ENCODE data around the gene DCST2.

Gene DCST2

DNA sequence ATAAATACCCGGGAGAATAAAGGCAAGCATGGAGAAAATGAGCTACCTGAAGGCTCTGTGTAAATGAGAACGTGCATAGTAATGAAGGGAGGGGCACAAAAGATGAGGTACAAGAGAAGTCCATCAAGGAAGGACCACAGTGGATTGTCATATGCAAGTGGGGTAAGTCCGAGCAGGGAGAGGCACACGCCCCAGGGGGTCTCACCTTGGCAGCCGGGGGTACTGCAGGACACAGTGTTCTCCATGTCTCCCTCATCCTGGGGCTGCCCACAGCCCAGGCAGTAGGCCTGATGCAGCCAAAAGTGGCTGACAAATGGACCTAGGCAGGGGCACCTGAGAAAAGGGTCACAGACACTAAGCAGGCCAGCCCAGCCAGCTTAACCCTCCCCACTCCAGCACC lies 10.0 kb downstream of the DCST2 start:
- DNase-seq = no peak

DNA sequence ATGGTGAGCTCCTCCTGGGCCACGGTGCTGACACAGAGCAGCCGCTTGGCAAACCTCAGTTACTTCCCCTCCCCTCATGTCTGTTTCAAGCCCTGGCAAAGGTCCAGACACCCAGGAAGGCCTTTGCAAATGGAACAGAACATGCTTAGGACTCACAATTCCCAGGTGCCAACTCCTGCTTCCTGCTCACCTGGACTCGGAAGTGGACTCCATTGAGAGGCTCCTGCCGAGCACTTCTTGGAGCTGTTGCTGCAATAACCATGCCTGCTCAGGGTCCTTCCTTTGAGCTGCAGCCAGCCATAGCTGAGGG lies 10.7 kb downstream of the DCST2 start:
- no peak for DNase-seq

- no peak for DNase-seq
Observed at GRCh38 chr1:155022136-155022926, 11.2 kb downstream of the DCST2 start.

GRCh38 chr1:155019377-155020245 lies 14.0 kb downstream of the DCST2 start:
- no peak for DNase-seq

- no peak for DNase-seq
Observed at GRCh38 chr1:155018617-155019348, 14.8 kb downstream of the DCST2 start.

- DNase-seq = no peak
Observed at GRCh38 chr1:155017946-155018316, 15.7 kb downstream of the DCST2 start.

GRCh38 chr1:155017041-155017945 lies 16.3 kb downstream of the DCST2 start:
- DNase-seq = peak; percentile 91

DNA sequence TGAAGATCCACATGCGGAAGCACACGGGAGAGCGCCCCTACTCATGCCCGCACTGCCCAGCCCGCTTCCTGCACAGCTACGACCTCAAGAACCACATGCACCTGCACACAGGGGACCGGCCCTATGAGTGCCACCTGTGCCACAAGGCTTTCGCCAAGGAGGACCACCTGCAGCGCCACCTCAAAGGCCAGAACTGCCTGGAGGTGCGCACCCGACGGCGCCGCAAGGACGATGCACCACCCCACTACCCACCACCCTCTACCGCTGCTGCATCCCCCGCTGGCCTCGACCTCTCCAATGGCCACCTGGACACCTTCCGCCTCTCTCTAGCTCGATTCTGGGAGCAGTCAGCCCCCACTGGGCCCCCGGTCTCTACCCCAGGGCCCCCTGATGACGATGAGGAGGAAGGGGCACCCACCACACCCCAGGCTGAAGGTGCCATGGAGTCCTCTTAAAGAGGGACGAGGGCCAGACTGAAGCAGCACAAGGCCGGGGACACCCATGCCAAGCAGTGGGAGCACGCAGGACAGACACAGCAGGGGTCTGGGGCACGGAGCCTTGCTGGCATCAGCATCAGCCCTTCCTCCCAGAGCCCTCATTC lies 17.2 kb downstream of the DCST2 start:
- DNase-seq = no peak

DNA sequence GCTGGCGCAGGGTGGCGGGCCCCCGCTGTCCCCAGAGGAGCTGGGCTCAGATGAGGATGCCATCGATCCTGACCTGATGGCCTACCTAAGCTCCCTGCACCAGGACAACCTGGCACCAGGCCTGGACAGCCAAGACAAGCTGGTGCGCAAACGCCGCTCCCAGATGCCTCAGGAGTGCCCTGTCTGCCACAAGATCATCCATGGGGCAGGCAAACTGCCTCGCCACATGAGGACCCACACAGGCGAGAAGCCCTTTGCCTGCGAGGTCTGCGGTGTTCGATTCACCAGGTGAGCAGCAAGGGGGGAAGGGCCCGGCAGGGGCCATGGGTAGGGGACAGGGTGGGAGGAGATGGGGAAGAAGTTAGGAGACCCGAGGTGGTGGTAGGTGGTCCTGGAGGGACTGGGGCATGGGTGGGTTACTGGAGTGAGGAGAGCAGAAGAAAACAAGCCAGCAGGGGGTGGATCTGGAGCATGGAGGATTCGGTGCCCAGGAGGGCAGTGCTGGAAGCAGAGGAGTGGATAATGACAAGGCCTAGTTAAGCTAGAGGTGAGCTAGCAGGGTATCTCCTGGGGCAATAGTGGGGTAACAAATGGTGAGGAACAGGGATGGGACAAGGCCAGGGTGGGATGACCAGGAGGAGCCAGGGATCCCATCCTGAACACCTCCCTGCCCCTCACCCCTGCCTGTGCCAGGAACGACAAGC lies 17.9 kb downstream of the DCST2 start:
- no peak for DNase-seq

- DNase-seq = no peak
Observed at GRCh38 chr1:155014709-155015508, 18.7 kb downstream of the DCST2 start.

DNA sequence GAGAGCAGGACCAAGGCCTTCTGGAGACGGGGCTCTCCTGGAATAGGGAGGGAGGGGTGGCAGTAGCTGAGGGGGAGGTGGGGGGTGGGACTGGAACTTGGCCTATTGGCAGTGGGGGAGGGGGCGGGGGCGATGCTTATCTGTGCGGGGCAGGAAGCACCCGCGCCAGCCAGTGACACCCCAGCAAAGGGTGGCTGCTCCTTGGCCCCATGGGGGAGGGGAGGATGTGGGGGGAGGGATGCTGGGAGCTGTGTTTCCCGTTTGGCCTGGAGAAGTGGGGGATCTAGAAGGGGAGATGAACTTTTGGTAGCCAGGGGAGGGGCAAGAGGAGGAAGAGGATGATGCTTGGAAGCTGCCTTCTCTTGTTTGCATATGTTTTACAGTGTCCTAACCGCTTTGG lies 19.9 kb downstream of the DCST2 start:
- DNase-seq = no peak

DNA sequence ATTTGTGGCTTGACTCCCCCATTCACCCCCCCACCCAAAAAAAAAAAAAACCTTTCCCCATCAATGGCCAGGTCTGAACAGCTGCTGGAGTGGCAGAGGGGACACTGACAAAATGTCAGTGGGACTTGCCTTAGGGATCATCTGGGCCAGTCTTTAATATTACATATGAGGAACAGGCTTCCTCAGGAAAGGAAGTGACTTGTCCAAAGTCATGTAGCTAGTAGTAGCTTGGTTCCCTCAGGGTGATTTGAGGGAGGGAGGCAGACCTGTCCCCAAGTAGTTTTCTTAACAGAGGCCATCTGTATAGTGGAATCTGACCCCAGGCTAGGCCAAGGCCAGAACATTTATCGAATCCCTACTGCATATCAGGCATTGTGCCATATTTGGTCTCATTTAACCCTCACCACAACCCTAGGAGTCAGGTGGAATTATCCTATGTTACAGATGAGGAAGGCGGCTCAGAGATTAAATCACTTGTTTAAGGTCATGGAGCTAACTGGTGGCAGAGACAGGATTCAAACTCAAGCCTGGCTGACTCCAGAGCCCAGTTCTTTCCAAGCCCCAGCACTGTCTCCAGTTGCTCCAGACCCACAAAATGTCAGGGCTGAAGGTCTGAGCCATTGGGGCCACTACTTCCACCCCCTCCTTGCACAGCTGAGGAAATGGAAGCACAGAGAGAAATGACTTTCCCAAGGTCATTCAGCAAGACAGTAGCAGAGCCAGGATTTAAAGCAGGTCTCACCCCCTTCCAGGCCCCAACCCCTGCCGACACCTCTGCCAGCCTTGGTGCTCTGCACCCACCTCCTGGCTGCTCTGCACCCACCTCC lies 20.6 kb downstream of the DCST2 start:
- no peak for DNase-seq

DNA sequence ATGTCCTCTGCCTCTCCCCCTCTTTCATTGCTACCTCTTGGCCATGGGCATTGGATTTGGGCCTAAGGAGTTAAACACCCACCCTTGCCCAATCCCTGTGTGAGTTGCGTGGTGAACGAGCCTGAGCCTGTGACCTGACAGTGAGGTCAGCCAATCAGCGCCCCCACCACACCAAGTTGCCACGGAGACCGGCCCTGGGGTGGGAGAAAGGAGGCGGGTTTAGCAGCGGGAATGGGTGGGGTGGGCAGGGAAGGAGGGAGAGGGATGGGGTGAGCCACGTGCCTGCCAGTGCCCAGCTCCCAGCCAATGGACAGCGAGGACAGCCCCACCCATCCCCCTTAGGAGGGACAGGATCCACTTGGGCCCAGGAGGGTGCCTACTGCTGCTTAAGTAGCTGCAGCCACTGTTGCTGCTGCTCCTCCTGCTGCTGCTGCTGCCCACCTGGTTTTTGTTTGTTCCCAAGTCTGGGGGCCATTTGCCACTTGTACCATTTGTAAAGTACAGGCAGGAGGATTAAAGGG lies 21.5 kb downstream of the DCST2 start:
- DNase-seq = no peak

GRCh38 chr1:155011437-155012025 lies 22.1 kb downstream of the DCST2 start:
- no peak for DNase-seq

DNA sequence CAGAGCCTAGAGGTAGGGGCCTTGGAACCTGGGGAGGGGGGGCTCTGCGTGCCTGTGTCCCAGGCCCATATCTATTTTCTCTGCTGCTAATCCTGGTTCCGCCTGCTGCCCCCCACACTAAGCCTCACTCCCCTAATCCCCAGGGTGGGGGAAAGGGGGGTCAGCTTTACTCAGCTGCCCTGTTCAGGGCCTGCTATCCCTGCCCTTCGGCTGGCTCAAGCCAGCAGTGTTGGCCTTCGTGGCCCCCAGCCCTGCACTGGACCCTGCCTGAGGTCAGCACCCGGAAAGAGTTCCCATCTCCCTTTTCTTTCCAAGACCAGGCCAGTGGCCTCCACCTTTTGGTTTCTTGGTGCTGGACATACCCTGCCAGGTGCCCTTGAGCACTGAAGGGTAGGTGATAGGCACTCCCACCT lies 22.6 kb downstream of the DCST2 start:
- no peak for DNase-seq

- DNase-seq = no peak
Observed at GRCh38 chr1:155010211-155010918, 23.2 kb downstream of the DCST2 start.

DNA sequence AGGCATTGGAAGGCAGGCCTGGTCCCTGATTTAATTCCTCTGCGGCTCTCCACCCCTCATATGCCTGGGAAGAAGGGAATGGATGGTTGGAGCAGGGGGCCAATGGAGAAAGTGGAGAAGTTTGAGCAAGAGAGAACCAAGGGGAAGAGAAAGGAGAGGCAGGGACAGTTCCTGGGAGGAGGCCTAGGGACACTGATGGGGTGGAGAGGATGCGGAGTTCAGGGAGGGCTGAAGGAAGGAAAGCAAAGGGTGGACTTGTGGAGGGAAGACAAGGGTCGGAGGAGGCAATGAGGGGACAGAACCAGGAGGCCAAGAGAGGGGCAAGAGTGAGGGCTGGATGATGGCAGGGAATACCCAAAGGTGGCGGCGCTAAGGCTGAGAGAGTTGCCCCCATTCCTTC lies 23.8 kb downstream of the DCST2 start:
- DNase-seq = no peak

GRCh38 chr1:155009221-155009711 lies 24.3 kb downstream of the DCST2 start:
- no peak for DNase-seq
